ENCODE data around the gene TEX36.
"Not testable (repeated sequence)": the region's sequence is repeated elsewhere in the genome, so short reads cannot be mapped to it uniquely, and the experiment has no call there.

TEX36 gene, protein sequence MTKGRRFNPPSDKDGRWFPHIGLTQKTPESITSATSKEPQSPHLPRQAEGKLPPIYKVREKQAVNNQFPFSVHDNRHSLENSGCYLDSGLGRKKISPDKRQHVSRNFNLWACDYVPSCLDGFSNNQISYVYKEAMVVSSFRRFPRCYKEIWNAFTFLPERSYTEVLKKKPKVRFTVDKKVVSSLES

GRCh38 chr10:125683063-125683462, at the start of gene TEX36:
Gene TEX36 (minus strand): TSS chr10:125683163. CDS start chr10:125682989, 174 bp downstream.
- no peak for DNase-seq (ENCODE audit: low read depth, low spot score)

- no peak for DNase-seq (ENCODE audit: low read depth, low spot score)
Observed at GRCh38 chr10:125727436-125727835, 44.5 kb upstream of the TEX36 start.

- no peak for DNase-seq (ENCODE audit: low read depth, low spot score)
Observed at GRCh38 chr10:125726914-125727313, 44.0 kb upstream of the TEX36 start.

DNA sequence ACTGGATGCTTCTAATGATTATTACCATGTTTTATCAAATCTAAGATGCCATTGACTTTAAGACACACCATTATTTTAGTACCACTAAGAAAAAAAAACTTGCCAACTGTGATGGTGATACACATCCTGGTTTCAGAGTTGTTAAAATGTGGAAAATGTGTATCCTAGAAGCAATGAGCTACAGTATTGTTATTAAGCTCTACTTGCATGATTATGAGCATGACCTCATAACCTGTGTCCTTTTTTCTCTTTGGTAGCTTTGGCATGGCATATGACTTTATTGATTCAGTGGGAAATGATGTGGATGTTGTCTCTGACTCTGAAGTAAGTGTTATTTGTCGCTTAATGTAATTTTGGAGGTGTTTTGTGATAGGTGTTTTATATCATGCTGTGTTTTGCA, 39.8 kb upstream of the TEX36 start:
- DNase-seq (ENCODE audit: low read depth, low spot score): no peak

DNA sequence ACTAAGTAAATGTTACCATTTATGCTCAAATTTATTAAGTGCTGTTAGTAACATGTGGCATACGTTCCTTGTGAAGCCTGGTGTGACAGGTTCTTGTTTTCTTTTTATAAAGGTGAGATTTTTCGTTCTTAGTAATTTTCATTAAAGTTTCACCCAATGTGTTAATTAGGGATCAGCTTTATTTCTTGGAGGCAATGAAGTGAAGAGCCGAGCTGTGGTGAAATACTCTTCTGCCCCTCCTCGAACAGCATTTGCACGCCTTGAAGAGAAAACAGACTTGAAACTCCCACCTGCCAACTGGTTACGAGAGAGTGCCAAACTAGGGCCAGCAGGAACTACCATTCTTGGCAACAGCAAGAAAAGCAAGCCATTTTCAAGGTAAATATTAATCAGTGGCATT, 38.1 kb upstream of the TEX36 start:
- DNase-seq (ENCODE audit: low read depth, low spot score): no peak

GRCh38 chr10:125720002-125720382, 37.0 kb upstream of the TEX36 start:
- no peak for DNase-seq (ENCODE audit: low read depth, low spot score)

GRCh38 chr10:125719173-125720001, 36.4 kb upstream of the TEX36 start, which contains the start of gene EDRF1:
Gene EDRF1 (plus strand): TSS chr10:125719709. CDS start chr10:125719808, 99 bp downstream.
- peak; percentile 99 for DNase-seq (ENCODE audit: low read depth, low spot score)

GRCh38 chr10:125714728-125715127, 31.8 kb upstream of the TEX36 start:
- DNase-seq (ENCODE audit: low read depth, low spot score): not testable (repeated sequence)

DNA sequence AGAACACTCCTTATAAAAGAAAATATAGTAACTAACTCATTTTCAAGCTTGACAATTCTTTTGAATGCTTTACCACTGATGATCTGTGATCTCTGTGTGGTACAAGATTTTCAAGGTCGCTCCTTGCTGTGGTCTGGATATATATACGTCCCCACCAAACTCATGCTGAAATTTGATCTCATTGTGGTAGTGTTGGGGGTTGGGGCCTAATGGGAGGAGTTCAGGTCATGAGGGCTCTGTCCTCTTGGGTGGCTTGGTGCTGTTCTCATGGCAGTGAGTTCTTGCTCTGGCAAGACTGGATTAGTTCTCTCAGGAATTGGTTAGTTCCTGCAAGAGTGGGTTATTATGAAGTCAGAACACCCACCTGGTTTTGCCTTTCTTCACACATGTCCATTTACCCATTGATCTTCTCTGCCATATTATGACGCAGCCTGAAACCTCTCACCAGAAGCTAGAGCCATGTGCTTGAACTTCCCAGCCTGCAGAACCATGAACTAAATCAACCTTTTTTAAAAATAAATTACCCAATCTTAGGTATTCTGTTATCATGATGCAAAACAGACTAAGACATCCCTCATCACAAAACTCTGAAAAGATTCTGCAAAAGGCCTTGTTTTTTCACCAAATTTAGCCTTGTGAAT, 28.3 kb upstream of the TEX36 start:
- no peak for DNase-seq (ENCODE audit: low read depth, low spot score)

DNA sequence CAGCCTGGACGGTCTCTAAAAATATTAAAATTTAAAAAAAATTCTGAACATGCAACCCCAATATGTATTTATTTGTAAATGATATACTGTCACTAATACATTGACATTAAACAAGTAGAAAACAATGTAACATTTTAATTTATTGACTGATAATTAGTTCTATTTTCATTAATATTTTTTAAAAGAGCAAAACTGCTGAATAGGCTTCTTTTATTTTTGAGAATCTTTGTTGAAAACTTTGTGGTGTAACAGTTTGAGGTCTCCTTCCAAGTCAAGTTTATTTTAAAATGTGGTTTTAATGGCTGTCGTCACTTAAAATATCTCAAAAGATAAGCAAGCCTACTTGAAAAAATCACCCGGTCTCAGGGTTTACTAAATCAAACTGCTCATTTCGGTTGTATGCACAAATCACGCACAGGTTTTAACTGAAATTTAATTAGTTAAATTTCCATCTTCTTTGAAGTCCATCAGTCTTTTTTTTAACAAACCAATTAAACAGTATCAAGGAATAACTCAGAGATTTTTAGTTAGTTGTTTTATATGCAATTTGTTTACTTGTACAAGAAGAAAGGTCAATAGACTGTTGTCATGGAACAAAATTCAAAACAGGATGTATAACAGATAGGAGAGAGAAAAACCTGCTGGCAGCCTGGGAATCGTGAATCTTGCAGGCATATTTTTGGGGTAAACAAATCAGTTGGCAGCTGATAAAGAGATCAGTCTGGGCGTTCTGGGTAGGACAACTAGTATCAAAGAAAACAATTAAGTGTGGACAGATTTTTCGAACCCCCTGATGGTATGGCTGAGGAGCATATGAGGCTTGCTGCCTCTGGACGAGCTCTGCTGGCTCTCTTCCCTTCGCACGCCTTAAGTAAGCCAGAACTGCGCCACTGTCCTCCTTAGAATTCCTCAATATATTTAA, 26.9 kb upstream of the TEX36 start:
- no peak for DNase-seq (ENCODE audit: low read depth, low spot score)

GRCh38 chr10:125708971-125709503, 26.1 kb upstream of the TEX36 start:
- DNase-seq (ENCODE audit: low read depth, low spot score): no peak

- DNase-seq (ENCODE audit: low read depth, low spot score): no peak
Observed at GRCh38 chr10:125707541-125708468, 24.8 kb upstream of the TEX36 start.

- no peak for DNase-seq (ENCODE audit: low read depth, low spot score)
Observed at GRCh38 chr10:125700355-125700911, 17.5 kb upstream of the TEX36 start.

- DNase-seq (ENCODE audit: low read depth, low spot score): no peak
Observed at GRCh38 chr10:125699562-125700143, 16.7 kb upstream of the TEX36 start.

GRCh38 chr10:125698481-125698998, 15.6 kb upstream of the TEX36 start:
- no peak for DNase-seq (ENCODE audit: low read depth, low spot score)

DNA sequence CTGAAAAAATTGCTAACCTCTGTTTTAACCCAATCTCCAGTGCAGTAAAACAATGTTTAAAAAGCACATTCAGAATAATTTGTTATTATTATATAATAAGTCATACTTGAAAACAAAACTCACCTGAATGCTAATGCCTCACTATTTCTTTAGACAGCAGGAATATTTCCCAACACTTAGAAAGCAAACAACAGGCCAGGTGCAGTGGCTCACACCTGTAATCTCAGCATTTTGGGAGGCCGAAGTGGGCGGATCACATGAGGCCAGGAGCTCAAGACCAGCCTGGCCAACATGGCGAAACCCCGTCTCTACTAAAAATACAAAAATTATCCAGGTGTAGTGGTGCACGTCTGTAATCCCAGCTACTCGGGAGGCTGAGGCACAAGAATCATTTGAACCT, 13.9 kb upstream of the TEX36 start:
- not testable (repeated sequence) for DNase-seq (ENCODE audit: low read depth, low spot score)

DNA sequence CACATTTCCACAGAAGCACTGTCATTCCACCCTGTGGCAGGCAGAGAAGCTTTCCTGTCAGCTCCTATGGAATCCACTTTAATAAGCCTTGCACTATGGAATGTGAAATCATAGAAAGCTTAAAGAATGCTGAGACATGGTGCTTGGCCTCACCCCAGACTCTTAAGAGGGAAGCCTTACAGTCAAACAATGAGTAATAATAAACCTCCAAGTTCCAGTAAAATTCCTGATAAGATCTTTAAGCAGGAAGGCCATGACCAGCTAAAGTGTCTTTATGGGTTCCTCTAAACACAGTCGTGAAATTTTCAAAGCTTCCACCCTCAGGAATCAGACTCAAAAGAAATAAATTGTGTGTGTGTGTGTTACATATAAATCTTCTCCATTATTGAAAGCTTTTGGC, 11.9 kb upstream of the TEX36 start:
- DNase-seq (ENCODE audit: low read depth, low spot score): no peak

DNA sequence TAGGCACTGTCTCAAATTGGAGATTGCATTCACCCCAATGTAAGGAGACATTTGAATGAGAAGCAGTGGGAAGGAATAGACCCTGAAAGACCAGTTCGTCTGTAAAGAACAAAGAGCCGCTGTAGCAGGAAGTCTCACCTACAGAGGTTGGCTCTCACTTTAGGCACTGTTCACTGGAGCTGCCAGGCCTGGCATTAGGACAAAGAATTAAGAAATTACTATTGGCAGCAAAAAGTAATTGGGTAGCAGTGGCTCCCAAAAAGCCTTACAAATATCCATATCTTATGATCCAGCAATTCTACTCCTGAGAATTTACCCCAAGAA, 10.5 kb upstream of the TEX36 start:
- DNase-seq (ENCODE audit: low read depth, low spot score): no peak

All from activated naive CD8-positive, alpha-beta T cell treated with anti-CD3 and anti-CD28 coated beads, Interleukin-2, amount 50 U/mL, for 16 hours (primary cell).